HepG2 (cell line): ENCODE data around the gene SLIT3. TPM values are rescaled to one million over a fixed set of nuclear protein-coding genes. Genes with fewer than 3 reads are reported as not detected.

Experiments used
- ATAC-seq: fragments of 200-7000 bp; cut with Tn5 transposase; 3 replicates; pipeline ENCODE4 v1.9.1; 2020; ENCODE audit warnings: mild to moderate bottlenecking, moderate library complexity
- BruUV-seq: library from RNA; stranded (reverse); fragments of 400-500 nt; replicated peaks from 2 replicates; lab custom pipeline; 2021; lab: Mats Ljungman, UMichigan
- CTCF ChIA-PET: fragments of 300-600 bp; formaldehyde crosslinking; extraction: SDS; loops from one replicate; lab custom pipeline; 2021; ENCODE audit warnings: low total read pairs, inconsistent platforms, low intra/inter-chr PET ratio; lab: Yijun Ruan, JAX
- POLR2A ChIA-PET: fragments of 350-600 bp; sonication (Branson Sonifier 250); formaldehyde crosslinking; loops from one replicate; lab custom pipeline; 2020; ENCODE audit warnings: antibody characterized with exemption, inconsistent platforms; lab: Yijun Ruan, JAX
- DNase-seq: peaks from one replicate; pipeline ENCODE4 v3.0.0-alpha.2; 2015; ENCODE audit warnings: low spot score
- FAIRE-seq: peaks from 3 replicates; lab custom pipeline; 2011; peaks lifted over from hg19 to GRCh38; lab: Jason Lieb, UNC
- H2AFZ ChIP-seq: one replicate; pipeline ENCODE4 v1.6.1; 2011; ENCODE audit warnings: low read length, inconsistent platforms
- H3K27ac ChIP-seq: fragments of 300-600 bp; 3 replicates; pipeline ENCODE4 v1.8.0; 2011; ENCODE audit warnings: mixed run types, mild to moderate bottlenecking, mixed read lengths, low read length, inconsistent platforms; ENCODE audit not compliant: insufficient read depth; ENCODE audit errors: extremely low read length
- H3K27me3 ChIP-seq, 2 experiments: fragments of 200-600 bp in 1 of 2; 2 replicates in 1 of 2; 3 replicates in 1 of 2; pipeline versions ENCODE4 v1.6.0 to v1.8.0; 2011; ENCODE audit warnings: low read length in 2 of 2, mild to moderate bottlenecking in 2 of 2, moderate library complexity in 2 of 2, inconsistent platforms in 1 of 2; ENCODE audit not compliant: insufficient read depth in 2 of 2, control insufficient read depth in 1 of 2
- H3K36me3 ChIP-seq, 2 experiments: fragments of 200-600 bp in 1 of 2; replicated peaks in 1 of 2; 2 replicates in 1 of 2; 3 replicates in 1 of 2; pipeline versions ENCODE4 v1.5.1 to v1.8.0; 2011; ENCODE audit warnings: low read length in 2 of 2, inconsistent platforms in 1 of 2; ENCODE audit not compliant: insufficient read depth in 2 of 2, control insufficient read depth in 1 of 2
- H3K4me1 ChIP-seq: 2 replicates; pipeline ENCODE4 v1.5.1; 2012; ENCODE audit warnings: low read length, inconsistent platforms; ENCODE audit not compliant: insufficient read depth
- H3K4me2 ChIP-seq: 2 replicates; pipeline ENCODE4 v1.6.0; 2011; ENCODE audit warnings: low read depth, low read length, inconsistent platforms
- H3K4me3 ChIP-seq, 3 experiments: fragments of 200-600 bp in 1 of 3; sonication (generic), shearing (Covaris generic) in 1 of 3; replicated peaks in 1 of 3; 2 replicates each; pipeline ENCODE4 v1.5.1; 2011 to 2016; ENCODE audit warnings: low read length in 3 of 3, inconsistent platforms in 2 of 3, low read depth in 2 of 3, mild to moderate bottlenecking in 2 of 3, control low read depth in 1 of 3, mixed read lengths in 1 of 3; ENCODE audit not compliant: insufficient read depth in 1 of 3
- H3K79me2 ChIP-seq: one replicate; pipeline ENCODE4 v1.6.1; 2011; ENCODE audit warnings: low read length, inconsistent platforms; ENCODE audit not compliant: insufficient read depth
- H3K9ac ChIP-seq: 2 replicates; pipeline ENCODE4 v1.6.0; 2011; ENCODE audit warnings: mild to moderate bottlenecking, low read depth, low read length, inconsistent platforms; ENCODE audit not compliant: insufficient read depth
- H3K9me3 ChIP-seq: 2 replicates; pipeline ENCODE4 v1.5.1; 2012; ENCODE audit warnings: mild to moderate bottlenecking, low read length
- H4K20me1 ChIP-seq: 2 replicates; pipeline ENCODE4 v1.6.0; 2011; ENCODE audit warnings: inconsistent platforms, mild to moderate bottlenecking, low read length, moderate library complexity; ENCODE audit not compliant: insufficient read depth
- FOXP1 ChIP-seq, 2 experiments: fragments of 450-650 bp in 1 of 2; IDR thresholded peaks; 2 replicates each; pipeline ENCODE4 v1.6.1; 2017 to 2018; ENCODE audit warnings: antibody characterized with exemption in 1 of 2
- SP4 ChIP-seq: sonication (generic); formaldehyde crosslinking; IDR thresholded peaks from 2 replicates; pipeline ENCODE4 v1.8.1; 2023; ENCODE audit warnings: mild to moderate bottlenecking, missing genetic modification reagents
- STAG1 ChIP-seq: sonication (generic); formaldehyde crosslinking; IDR thresholded peaks from 2 replicates; pipeline ENCODE4 v1.4.0; 2020; ENCODE audit warnings: missing genetic modification reagents
- WGBS: methylation state at CpG from one replicate; pipeline ENCODE4 v1.1.6; 2017; ENCODE audit warnings: low lambda C conversion rate; 5-methylcytosine and 5-hydroxymethylcytosine counted together
- in situ Hi-C: cut with HindIII; loops from 2 replicates; pipeline ENCODE4 v1.10.0; 2017; ENCODE audit warnings: low pct_unique_long_range_greater_than_20kb; ENCODE audit not compliant: extremely low pct_ligation_motif_present
- intact Hi-C: fragments of 100-400 bp; cut with micrococcal nuclease; formaldehyde crosslinking; loops from one replicate; pipeline ENCODE4 v1.10.0; 2022; ENCODE audit not compliant: unreplicated experiment
- polyA plus RNA-seq, 8 experiments: library from polyadenylated mRNA; depleted of rRNA in 3 of 8; stranded (reverse) in 7 of 8; unstranded in 1 of 8; fragments of >200 nt; fragmentation: Illumina TruSeq in 4 of 8; extraction: Trizol in 4 of 8; gene quantifications; 2 replicates each; pipeline versions ENCODE4 v1.2.1 to v1.2.3, GENCODE V29; 2011 to 2016; ENCODE audit warnings: low read depth in 4 of 8, missing spikeins in 1 of 8, mixed read lengths in 1 of 8; ENCODE audit not compliant: insufficient read depth in 1 of 8
- total RNA-seq, 5 experiments: library from RNA; depleted of rRNA; stranded (reverse); fragments of >200 nt; fragmentation: Illumina TruSeq; extraction: Trizol; gene quantifications; 2 replicates each; pipeline ENCODE4 v1.2.3, GENCODE V29; 2016; ENCODE audit warnings: low read depth in 1 of 5
- TF ChIP-seq, protein P1 (sequence below): sonication (generic); formaldehyde crosslinking; IDR thresholded peaks from 2 replicates; pipeline ENCODE4 v1.4.0; 2020; ENCODE audit warnings: mild to moderate bottlenecking, missing genetic modification reagents

SLIT3 gene
- total and polyA plus RNA-seq, 2 of the 13 experiments (the other 11 are each of a cell fraction or from before 2014, with no cell fraction given) = not detected

DNA sequence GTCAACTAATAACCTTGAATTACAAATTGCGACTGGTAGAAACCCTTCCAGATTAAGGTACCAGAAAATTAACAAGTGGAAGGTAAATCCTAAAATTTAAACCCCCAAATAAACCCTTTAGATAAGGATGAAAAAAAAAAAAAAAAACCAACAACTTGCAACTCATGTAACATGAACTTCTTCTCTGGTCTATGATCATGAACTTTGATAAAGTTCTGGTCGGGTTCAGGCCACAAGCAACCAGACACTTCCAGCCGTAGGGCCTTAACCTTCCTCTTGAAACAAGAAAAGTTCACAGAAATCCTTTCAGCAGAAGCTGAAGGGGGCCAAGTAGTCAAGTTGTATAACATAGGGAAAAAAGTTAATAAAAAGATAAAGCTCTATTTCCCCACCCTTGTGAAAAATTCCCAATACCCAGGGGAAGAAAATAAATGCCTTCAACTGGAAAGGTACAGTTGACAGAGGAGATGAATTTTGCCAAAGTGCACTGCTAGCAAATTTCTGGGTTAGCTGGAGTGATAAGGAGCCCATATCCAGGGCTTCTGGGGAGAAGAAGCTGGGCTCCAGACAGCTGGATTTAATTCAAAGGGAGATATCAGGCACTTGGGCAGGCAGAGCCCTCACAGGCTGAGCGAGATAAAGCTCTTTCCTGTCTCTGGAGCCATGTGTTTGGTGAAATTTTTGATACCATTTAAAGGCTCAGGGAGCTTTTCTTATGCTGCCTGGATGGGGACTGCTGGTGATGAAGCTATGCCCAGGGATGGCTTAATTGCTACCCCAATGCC is 487.6 kb downstream of the SLIT3 start:
- no peaks in the 10 kb centered on the region for H4K20me1 ChIP-seq
- ChIA-PET CTCF (no interaction called here), POLR2A (no interaction called here)
- H3K27ac ChIP-seq = no peak overlapping the region
- no peaks in the 10 kb centered on the region for H3K79me2 ChIP-seq
- WGBS = 0% methylated on average over 3 of the region's 4 CpGs
- FAIRE-seq (no peak), DNase-seq (no peak), ATAC-seq (no peak)
- no TSS peak for BruUV-seq
- no peak overlapping the region for H3K4me2 ChIP-seq
- in situ Hi-C loops = no loop called here
- H3K9ac ChIP-seq = no peak overlapping the region
- H3K27me3 ChIP-seq = peaks cover 2 to 10% of the 10 kb centered on the region in 2 experiments; a peak in 2 of 5 replicates
- H2AFZ ChIP-seq = no peak overlapping the region
- no peak overlapping the region for H3K4me3 ChIP-seq
- no peaks in the 10 kb centered on the region for H3K36me3 ChIP-seq
- intact Hi-C loops = no loop called here
- TF ChIP-seq SP4 (CRISPR knock-in tag) (no peak), FOXP1 (IDR thresholded peaks at IDR 0.05) (no peak), FOXP1 (CRISPR knock-in tag; IDR thresholded peaks at IDR 0.05) (no peak), STAG1 (no peak)
- no peaks in the 10 kb centered on the region for H3K4me1 ChIP-seq
- H3K9me3 ChIP-seq = no peaks in the 10 kb centered on the region

DNA sequence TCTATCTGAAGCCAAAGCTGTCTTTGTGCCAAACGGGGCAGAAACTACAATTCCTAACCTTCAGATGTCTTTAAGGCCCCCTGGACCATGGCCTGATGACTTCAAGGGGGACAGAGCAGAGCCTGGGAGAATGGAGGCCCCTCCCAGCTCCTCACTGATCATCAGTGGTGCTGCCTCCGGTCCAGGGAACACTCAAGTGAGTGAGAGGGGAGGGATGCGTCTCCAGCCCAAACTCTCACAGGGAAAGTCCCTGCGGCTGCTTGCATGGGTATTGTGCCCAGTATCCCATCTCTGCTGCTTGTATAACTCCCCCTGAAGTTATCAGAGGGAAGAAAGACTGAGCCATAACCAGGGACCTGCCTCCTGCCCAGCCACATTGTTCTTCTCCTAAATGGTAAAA is 490.3 kb downstream of the SLIT3 start:
- no peaks in the 10 kb centered on the region for H3K4me1 ChIP-seq
- H2AFZ ChIP-seq = no peak overlapping the region
- TF ChIP-seq, protein P1, sequence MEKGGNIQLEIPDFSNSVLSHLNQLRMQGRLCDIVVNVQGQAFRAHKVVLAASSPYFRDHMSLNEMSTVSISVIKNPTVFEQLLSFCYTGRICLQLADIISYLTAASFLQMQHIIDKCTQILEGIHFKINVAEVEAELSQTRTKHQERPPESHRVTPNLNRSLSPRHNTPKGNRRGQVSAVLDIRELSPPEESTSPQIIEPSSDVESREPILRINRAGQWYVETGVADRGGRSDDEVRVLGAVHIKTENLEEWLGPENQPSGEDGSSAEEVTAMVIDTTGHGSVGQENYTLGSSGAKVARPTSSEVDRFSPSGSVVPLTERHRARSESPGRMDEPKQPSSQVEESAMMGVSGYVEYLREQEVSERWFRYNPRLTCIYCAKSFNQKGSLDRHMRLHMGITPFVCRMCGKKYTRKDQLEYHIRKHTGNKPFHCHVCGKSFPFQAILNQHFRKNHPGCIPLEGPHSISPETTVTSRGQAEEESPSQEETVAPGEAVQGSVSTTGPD = no peak
- ChIA-PET CTCF (no interaction called here), POLR2A (no interaction called here)
- H3K27ac ChIP-seq = no peak overlapping the region
- no peaks in the 10 kb centered on the region for H3K36me3 ChIP-seq
- no peaks in the 10 kb centered on the region for H3K79me2 ChIP-seq
- 0% methylated on average over 2 of the region's 4 CpGs for WGBS
- ATAC-seq (no peak), FAIRE-seq (no peak), DNase-seq (no peak)
- no TSS peak for BruUV-seq
- no peaks in the 10 kb centered on the region for H4K20me1 ChIP-seq
- H3K4me2 ChIP-seq = no peak overlapping the region
- no peak overlapping the region for H3K9ac ChIP-seq
- intact Hi-C loops (no loop called here), in situ Hi-C loops (no loop called here)
- no peaks in the 10 kb centered on the region for H3K9me3 ChIP-seq
- no peak overlapping the region for H3K4me3 ChIP-seq
- peaks cover 2 to 22% of the 10 kb centered on the region in 2 experiments; a peak in 3 of 5 replicates for H3K27me3 ChIP-seq
